ENCODE results near the gene TPP1.

The TPP1 gene

DNA sequence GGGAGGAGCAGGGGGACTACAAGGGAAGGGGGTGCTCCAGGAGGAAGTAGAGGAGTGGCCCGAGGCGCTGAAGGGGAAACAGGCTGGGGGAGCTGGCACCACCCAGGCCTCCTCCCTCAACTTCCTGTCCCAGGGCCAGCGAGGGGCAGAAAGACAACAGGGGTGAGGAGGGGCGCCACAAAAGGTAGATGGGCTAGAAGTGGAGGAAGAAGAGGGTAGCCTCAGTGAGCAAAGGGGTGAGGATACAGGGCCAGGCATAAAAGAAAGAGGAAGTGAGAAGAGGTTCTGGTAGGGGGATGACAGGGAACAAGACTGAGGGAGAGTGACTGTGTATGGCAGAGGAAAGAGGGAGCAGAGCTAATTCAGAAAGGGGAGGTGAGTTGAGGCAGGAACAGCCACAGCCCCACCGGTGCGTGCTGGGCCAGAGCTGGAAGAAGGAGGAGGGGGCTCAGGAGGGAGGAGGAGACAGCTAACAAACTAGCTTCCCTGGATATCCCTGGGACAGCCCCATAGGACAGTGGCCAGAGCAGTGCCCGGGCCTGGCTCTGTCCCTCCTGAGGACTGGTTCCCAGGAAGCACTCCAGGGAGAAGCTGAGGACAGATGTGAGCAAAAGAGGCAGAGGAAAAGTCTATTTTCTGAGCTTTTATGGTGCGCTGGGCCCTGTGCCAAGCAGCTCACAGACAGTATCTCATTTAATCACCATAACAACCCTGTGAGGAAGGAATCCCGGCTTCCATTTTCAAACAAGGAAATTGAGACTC is 27.9 kb upstream of the TPP1 start:
- no peak for DNase-seq (ENCODE audit: low read depth in 2 of 2)

DNA sequence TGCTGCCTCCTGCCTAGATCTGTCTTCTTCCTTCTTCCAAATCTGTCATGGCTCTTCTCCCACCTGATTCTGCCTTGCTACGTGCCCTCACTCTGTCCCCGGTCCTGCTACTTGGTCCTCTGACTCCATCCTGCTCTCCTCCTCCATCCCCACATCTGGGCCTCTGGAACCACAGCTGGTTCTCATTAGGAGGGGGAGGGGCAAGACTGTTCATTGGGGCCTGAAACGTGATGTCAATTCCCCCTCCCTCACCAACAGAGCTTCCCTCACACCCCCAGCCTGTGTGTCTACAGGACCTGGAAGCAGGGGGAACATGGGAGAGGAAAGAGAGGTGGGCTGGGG is 27.3 kb upstream of the TPP1 start:
- no peak for DNase-seq (ENCODE audit: low read depth in 2 of 2)

DNA sequence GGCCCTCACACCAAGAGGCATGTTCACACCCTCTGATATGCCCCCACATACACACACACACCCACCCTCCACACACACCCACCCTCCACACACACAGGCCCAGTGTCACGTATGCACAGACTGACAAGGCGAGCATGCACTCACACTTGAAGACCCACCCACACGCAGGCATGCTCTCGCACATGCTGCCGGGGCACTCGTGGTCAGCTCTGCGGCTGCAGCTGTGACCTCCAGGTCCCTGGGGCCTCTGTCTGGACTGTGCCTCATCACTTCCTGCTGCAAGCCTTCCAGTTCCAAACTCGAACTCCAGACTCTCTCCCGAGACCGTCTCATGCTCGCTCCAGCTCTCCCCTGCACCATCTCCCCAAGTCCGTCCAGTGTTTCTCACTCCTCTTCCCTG is 26.8 kb upstream of the TPP1 start:
- DNase-seq (ENCODE audit: low read depth in 2 of 2) = no peak

DNA sequence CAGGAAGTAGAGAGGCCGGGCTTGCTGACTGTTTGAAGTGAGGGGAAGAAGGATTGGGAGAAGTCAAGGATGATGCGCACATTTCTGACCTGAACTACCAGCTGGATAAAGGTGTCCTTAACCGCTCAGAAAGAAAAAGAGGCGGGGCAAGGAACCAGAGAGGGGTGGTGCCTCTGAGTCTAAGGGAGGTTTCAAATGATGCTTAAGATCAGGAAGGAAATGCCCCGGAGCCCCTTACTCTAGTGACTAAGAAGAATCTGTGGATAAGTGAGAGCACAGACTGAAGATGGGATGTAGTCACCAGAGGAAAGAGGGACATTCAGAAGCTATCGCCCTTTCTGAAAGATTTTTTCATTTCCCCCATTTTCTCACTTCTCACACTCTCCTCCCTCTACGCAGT is 23.7 kb upstream of the TPP1 start:
- DNase-seq (ENCODE audit: low read depth in 2 of 2) = no peak

DNA sequence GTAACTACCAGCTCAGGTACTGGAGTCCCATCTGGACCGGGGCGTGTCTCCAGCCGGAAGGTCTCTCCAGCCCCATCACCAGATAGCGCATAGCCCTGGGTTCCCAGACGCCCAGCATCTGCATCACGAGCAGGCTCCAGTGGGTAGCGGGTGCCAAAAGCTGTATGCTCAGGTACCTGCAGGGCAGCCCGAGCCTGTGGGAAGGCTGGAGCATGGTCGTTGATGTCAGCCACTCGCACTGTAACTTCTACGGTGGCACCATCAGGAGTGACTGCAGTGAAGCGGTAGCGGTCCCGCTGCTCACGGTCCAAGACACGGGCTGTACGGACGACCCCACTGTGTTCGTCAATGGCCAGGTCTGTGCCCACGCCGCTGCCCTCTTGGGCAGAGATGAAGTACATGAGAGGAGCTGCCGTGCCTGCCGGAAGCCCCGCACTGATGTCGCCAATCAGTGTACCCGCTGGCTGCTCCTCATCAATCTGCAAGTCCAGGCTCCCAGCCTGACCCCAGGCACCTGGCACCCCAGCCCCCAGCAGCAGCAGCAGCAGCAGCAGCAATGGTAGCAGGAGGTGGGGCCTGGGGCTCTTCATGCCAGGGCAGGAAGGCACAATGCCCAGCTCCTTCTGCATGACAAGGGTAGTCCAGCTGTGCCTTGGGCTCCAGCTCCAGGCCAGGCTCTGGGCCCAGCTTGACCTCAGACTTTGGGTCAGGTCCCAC is 21.9 kb upstream of the TPP1 start:
- no peak for DNase-seq (ENCODE audit: low read depth in 2 of 2)

DNA sequence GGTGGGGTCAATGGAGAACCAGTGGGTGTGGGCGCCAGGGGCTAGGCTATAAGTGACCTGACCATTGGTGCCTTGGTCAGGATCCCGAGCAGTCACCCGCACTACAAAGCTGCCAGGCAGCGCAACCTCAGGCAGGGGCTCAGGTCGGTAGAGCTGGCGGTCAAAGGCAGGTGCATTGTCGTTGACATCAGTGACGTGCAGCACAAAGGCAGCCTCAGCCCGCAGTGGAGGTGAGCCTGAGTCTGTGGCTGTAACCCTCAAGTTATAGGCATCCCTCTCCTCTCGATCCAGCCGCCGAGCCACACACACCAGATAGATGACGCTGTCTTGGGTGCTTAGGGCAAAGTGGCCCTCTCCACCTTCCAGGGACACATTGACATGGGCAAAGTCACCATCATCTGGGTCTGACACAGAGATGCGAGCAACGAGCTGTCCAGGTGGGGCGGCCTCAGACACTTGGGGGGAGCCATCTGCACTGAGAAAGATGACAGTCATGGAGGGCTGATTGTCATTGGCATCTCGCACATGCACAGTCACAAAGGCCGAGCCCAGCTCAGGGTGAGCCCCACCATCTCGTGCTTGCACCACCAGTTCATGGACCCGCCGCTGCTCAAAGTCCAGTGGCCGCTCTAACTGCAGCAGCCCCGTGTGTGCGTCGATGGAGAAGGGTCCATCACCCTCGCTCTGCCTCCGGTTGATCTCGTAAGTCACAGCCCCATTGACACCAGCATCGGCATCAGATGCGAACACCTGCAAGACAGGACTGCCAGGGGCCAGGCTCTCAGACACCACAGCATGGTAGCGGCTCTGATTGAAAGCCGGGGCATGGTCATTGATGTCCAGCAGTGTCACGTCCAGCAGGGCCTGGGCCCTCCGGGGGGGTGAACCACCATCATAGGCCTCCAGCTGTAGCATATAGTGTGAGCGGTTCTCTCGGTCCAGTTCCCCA is 21.1 kb upstream of the TPP1 start:
- no peak for DNase-seq (ENCODE audit: low read depth in 2 of 2)

DNA sequence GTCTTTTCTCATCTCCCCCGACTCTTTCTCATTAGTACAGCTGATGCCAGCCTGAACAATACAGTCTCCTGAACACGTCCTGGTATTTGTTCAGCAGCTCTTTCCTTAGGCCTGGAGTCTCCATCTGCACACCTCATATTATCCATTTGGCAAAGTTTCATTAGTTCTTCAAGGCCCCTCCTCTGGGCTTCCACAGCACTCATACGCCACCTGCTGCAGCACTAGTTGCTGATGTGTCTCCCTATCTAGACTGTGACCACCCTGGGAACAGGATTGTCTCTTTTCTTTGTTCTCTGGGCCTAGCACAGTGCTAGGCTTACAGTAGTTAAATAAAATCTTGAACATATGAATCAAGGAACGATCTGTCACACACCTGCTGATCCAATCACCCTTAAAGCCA is 19.2 kb upstream of the TPP1 start:
- no peak for DNase-seq (ENCODE audit: low read depth in 2 of 2)

DNA sequence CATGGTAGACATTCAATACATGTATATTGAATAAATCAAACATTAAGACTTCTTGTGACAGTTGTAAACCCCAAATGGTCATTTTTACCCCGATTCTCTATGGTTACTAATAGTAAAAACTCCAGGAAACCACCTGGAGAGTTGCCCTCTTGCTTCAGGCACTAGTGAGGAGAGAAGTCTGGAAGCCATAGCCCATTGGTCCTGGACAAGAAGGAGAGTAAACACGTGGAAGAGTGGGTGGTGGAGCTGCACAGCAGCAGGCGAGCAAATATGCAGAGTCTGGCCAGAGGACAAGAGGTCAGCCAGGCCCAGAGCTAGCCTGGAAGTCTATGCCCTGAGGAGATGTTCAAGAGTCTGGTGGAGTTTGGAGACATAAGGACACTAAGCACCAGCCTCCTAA is 18.6 kb upstream of the TPP1 start:
- DNase-seq (ENCODE audit: low read depth in 2 of 2) = no peak

DNA sequence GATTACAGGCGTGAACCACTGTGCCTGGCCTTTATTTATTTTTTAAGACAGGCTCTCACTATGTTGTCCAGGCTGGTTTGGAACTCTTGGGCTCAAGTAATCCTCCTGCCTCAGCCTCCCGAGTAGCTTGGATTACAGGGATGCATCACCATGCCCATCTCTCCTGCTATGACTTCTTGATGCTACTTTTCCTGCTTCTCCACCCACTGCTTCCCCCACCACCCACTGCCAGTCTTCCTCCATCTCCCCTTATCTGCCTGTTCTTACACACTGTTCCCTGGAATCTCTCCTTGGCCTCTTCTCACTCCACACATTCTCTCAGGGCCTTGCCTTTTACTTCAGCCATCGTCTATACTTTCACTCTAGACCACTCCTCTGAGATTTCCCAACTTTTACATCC is 17.3 kb upstream of the TPP1 start:
- no peak for DNase-seq (ENCODE audit: low read depth in 2 of 2)

DNA sequence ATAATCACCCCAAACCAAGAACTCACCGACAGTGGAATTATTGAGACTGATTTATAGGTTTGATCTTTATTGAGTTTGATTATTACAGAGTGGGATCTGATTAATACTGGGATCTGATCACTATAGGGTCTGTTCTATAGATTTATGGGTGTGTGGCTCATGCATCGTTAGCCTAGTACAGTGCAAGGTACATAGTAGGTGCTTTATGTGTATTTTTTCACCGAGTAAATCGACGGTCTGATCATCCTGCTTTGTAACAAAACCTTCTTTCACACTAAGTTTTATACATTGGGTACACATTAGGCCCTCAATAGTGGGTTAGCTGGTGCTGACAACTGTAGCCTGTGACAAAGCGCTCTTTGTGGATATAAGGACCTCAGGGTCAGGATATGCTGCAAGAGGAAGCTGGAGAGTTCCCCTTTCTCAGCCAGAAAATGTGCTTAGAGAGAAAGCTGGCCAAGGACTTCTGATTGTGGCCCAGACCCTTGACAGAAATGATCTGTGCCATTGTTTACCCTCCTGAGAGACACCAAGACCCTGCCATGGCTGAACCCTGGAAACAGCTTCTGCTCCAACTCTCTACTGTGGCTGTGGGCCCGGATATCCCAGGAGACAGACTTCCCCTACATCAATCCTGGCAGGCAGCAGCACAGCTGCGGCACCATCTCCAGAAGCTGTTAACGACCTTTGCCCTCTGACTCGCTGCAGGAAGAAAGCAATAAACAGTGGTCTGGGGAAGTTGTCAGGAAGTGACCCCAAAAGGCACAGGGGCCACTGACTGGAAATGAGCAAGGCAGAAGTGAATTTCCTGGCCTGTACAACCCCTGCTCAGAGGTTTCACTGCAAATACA is 16.1 kb upstream of the TPP1 start:
- DNase-seq (ENCODE audit: low read depth in 2 of 2) = no peak

DNA sequence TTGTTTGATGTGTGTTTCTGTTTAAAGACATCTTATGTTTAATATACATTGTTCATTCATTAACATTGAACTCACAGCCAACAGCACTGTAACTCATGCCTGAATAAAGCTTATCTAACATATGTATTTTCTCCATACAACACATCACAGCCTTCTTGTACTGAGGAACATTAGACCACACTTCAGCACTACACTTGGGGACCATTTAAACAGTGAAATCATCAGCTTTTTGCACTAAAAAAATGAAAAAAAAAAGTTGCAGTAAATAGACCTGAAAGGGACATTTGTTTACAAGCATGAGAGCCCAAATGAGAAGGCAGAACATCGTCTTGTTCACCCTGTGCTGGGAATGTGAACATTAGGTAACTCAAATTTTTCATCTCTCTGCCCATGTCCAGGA is 15.3 kb upstream of the TPP1 start:
- no peak for DNase-seq (ENCODE audit: low read depth in 2 of 2)

DNA sequence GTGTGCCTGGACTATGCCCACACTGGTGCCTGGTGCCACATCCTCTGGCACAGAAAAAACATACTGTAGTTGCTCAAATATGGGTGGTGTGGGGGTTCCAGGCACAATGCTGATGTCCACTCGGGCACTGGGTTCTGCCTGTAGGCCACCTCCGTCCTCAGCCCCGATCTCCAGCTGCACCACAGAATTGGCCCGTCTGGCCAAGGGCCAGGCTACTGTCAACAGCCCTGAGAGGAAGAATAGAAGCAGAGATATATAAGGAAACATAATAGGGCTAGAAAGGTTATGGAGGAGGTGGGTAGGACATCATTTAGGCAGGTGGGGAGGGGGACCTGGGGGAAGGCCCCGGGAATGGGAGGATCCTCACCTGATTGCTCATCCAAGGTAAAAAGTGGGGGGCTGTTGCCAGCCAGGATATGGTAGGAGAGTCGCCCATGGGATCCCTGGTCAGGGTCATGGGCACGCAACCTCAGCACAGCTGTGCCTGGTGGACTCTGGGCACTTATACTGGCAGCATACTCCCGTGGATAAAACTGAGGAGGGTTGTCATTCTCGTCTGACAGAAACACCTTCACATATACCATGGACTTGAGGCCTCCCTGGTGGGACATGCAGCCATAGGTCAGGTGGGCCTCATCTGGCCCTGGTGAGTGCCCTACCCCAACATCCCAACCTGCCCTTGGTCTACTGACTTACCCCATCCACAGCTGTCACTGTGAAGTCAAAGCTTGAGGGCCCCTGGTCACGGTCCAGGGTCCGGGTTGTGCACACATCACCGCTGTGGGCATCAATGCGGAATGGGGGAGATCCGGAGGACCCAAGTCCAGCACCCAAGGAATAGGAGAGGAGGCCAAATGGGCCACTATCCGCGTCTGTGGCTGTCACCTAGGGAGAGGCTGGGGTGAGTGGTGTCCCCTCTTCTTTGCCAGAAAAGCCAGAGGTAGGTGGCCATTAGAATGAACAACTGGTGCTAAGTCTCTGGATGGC is 14.5 kb upstream of the TPP1 start:
- DNase-seq (ENCODE audit: low read depth in 2 of 2) = no peak

DNA sequence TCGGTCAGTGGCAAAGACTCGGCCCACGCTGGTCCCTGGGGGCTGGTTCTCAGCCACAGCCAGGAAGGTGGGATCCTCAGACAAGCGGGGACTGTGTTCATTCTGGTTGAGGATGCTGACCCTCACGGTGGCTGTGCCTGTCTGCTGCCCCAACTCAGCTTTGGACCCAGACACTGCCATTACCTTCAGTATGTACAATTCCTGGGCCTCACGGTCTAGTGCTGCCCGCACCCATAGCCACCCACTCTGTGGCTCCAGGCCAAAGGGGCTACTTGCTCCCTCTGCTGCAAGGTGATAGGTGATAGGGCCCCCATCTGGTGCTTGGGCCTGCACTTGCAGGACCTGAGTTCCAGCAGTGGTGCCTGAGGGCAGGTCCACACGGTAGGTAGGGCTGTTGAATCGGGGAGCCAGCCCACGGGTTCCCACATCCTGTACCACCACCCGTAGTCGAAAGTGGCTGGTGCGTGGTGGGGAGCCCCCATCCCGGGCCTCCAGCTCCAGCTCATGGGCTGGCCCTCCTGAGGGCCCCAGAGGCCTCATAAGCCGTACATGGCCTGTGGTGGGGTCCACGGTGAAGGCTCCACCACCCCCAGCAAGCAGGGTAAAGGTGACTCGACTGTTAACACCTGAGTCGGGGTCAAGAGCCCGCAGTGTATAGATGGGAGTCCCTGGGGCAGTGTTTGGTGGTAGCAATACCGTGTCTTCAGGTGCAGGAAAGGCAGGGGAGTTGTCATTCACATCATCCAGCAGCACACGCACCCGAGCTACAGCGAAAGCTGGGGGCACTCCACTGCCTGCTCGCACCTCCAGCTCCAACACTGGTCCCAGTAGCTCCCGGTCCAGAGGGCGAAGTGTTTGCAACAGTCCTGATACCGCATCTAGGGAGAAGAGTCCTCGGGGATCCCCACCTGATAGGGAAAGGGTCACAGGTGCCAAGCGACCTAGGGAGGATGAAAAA is 13.2 kb upstream of the TPP1 start:
- DNase-seq (ENCODE audit: low read depth in 2 of 2) = no peak

DNA sequence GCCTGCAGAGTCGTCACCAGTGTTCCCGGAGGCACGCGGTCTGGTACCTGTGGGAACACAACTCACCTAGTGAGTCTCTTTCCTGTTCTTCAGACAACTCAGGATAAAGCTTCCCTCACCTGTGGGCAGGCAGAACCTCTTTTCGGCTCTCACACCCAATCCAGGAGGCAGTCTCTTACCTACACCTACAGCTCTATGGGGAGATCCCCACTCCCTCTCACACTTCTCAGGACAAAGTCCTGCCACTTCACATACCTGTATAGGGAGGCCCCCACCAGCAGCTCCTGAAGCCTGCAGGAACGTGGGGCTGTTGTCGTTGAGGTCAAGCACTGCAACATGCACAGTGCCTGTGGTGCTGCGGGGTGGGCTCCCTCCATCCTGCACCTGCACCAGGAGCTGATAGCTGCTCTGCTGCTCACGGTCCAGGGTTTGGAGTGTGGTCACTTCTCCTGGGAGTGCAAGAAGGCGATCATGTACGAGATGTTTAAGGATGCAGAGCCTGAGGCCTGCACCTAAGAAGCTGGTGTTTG is 12.2 kb upstream of the TPP1 start:
- DNase-seq (ENCODE audit: low read depth in 2 of 2) = no peak

DNA sequence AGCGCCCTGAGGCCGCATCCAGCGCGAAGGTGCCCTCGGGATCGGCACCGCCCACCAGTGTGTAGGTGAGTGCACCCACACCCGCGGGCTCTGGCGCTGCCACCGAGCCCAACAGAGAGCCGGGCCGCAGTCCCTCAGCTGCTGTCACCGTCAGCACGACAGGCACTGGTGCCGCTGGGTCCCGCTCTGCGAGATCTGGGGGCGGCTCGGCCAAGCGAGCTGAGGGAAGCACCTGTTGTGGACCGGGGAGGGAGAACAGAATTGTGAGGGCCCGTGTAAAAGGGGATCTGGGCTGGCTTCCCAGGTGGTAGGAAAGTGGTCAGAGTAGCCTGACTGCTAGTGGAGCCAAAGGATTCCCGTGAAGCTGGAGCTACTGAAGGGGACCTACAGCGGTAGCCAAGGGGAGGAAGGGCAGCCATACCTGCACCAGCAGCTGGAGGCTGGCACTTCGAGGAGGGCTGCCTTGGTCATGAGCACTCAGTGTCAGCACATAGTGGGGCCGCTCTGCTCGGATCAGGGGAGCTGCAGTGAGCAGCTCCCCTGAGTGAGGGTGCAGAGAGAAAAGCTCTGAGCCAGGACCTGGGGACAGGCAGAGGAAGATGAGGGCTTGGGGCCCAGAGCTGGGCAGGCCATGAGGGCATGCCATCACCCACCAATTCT is 11.5 kb upstream of the TPP1 start:
- DNase-seq (ENCODE audit: low read depth in 2 of 2) = no peak

DNA sequence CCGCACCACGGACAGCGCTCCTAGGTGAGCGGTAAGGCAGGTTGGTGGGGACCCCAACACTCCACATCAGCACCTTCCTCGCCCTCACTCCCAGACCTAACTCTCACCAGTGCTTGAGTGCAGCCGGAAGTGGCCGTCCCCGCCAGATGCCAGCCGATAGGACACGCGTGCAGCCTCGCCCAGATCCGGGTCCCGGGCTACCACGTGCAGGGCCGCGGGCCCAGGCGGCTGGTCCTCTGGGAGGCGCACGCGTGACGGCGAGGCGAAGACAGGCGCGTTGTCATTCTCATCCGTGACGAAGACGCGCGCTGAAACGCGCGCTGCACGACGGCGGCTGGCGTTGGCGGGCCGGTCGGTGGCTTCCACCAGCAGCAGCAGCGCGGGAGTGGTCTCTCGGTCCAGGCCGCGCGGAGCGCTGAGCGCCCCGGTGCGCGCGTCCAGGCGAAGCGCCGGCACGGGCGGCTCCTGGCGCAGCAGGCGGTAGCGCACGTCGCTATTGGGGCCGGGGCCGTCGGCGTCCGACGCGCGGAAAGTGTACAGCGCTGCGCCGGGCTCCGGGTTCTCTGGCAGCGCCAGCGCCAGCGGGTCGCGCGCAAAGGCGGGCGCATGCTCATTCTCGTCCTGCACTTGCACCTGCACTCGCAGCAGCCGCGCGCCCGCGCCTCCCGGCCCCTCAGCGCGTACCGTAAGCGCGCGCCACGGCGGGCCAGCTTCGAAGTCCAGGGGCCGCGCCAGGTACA is 10.8 kb upstream of the TPP1 start:
- DNase-seq (ENCODE audit: low read depth in 2 of 2) = no peak

DNA sequence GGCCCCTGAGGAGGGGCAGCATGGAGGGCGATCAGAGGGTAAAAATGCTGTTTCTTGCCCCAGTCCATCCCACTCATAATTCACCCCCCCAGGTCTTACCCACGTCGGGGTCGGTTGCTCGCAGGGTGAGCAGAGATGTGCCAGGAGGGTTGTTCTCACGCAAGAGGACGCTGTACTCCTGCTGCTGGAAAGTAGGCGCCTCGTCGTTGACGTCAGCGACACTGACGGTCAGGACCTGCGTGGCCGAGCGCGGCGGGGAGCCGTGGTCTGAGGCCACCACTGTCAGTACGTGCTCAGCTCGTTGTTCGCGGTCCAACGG is 10.3 kb upstream of the TPP1 start:
- no peak for DNase-seq (ENCODE audit: low read depth in 2 of 2)

DNA sequence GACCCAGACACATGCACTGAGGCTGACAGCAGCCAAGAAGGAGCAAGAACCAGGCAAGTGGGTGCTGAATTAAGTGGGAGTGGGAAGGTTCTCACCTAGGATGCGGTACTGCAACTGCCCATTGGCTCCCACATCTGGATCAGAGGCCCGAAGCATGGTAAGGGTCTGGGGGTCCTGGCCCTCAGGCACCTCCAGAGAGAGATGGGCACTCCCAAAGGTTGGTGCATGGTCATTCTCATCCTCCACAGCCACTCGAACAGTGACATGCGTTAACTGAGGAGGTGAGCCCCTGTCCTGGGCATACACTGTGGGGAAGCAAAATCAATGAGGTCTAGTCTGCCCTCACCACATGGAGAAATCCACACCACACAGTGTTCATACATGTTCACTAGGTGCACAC is 9.3 kb upstream of the TPP1 start:
- DNase-seq (ENCODE audit: low read depth in 2 of 2) = no peak

Data from stimulated activated CD4-positive, alpha-beta T cell treated with anti-CD3 and anti-CD28 coated beads, Interleukin-4, amount 100 ng/mL, for 48 hours (primary cell).